CD4-positive, alpha-beta T cell treated with Interleukin-15 for 1 hour (primary cell): ENCODE measurements around the gene DLGAP4.

ENCODE experiments used
- DNase-seq: peaks from one replicate; pipeline ENCODE4 v3.0.0-alpha.2; 2020

Gene DLGAP4

DNA sequence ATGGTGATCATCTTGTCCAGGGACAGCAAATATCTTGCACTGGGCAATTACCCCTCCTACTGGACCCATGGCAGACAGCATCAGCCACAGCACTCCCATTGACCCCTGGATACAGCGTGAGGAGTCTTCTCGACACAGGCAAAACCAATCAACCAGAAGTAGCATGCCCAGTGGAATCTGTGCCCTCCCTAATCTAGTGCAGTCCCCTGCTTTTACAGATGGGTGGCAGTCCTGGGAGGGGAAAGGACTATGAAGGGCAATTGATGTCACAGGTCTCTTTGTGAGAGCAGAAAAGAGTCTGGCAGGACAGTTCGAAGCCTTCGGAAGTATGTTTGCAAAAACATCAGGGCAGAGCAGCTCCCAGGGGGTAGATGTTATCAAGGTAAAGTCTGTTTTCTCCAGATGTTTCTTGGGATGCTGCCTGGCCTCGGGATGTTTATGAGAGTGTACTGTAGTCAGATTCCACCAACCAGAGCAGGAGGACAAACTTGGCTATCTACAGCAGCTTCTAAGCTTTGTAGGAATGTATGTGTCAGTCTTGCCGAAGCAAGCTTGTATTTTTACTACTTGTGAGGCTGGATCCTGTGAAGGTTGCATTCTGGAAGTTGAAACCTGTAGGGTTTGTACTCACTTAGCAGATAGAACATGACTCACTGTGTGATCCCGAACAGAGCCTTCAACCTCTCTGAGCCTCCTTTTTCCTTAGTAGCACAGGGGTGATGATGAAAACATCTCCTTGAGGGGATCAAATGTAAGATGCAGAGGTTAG is 172.2 kb downstream of the DLGAP4 start:
- DNase-seq = no peak

DNA sequence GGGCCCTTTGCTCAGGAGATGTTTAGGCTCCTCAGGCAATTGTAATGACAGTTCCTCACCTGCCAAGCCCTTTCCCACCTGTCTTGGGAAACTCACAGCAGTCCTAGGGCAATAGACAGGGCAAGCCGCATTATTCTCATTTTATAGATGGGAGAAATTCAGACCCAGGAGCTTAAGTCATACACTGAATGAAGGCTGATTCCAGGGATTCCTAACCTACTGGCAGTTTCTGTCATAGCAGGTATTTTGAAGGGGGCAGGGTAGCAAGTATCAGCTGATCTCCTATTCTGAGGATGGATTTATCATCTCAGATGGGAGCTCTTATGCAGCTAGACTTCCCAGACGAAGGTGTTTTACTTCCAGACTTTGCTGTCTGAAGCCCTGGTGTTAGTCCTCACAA is 173.8 kb downstream of the DLGAP4 start:
- no peak for DNase-seq

DNA sequence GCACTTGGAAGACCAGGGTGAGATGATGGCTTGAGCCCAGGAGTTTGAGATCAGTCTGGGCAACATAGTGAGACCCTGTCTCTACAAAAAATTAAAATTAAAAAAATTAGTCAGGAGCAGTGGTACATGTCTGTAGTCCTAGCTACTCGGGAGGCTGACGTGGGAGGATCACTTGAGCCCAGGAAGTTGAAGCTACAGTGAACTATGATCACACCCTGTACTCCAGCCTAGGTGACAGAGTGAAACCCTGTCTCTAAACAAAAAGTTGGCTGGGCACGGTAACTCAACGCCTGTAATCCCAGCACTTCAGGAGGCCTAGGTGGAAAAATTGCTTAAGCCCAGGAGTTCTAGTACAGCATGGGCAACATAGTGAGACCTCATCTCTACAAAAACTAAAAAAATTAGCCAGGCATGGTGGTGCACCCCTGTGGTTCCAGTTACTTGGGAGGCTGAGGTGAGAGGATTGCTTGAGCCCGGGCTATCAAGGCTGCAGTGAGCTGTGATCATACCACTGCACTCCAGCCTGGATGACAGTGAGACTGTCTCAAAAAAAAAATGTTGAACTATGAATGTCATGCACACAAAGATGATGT is 174.4 kb downstream of the DLGAP4 start:
- DNase-seq = no peak

DNA sequence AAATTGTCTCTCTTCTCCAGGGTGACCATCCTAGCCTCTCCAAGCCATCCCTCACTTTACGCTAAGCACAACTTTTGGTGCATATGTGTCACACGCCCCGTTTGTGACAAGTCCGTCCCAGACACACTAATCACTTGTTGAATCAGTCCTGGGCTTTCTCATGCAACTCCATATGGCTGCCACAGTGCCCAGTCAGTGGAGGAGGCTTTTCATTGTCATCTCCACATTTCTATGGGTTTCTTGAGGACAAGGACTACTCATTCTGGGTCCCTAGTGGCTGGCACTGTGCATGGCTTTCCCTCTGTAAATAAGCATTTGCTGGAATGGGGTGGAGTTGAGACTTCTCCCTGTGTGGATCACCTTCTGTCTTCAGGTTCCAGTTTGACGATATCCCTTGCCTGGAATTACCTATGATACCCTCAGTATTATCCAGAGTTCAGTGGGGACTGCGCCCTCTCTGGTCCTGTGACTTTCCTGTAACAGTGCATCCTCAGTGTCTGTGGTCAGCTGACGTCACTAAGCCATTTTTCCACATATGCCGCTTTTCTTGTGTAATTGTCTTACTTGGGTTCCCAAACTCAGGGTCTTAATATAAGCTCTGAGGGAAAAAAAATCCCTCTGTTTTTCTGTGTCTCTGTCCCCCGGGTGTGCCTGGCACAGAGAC is 175.4 kb downstream of the DLGAP4 start:
- no peak for DNase-seq

DNA sequence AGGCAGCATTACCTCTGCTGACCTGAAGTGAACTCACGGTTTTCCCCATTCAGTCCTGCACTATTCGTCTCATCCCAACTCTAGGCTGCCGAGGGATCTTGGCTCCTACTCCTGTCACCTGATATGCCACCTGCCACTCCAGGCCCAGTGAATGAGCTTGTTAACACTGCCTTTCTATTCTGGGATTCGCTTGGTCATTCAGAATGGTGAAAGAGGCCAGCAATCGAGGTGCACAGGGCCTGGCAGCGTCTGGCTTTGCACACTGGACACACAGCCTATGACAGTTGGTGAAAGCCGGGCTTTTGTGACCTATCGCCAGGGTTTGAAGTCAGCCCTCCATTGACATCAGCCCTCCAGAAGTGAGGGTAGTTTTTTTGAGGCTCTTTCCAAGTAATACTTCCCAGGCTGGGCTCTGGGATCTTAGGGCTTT is 175.9 kb downstream of the DLGAP4 start:
- no peak for DNase-seq

DNA sequence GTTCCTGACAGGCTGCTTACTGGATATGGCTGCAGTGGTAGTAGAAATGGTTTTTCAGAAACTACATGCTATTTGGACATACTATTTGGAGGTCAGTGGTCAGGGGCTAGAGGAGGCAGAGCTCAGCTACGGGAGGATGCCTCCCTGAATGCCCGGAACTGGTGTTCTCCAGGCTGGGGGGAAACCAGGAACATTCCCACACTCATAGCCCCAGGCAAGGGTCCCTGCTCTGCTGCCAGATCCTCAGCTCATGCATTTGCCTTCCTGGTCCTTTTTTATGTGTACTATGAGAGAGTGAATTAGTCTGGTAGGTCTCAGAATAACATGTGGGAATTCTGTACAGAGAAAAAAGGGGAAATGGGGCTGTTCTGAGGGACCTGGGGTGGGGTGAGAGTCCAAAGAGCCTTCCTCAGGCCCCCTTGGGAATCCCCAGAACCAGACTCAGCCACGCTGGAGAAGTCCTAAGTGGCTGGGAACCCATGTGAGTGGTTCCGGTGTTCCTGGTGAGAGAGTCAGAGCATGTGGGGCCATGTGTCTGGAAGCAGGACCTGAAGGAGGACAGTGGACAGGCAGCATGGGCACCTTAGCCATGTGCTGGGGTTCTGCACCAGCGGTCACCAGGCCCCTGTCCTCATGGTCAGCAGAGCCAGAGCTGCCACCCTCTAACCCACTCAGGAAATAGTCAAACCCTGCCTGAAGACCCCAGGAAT is 177.2 kb downstream of the DLGAP4 start:
- DNase-seq = no peak

DNA sequence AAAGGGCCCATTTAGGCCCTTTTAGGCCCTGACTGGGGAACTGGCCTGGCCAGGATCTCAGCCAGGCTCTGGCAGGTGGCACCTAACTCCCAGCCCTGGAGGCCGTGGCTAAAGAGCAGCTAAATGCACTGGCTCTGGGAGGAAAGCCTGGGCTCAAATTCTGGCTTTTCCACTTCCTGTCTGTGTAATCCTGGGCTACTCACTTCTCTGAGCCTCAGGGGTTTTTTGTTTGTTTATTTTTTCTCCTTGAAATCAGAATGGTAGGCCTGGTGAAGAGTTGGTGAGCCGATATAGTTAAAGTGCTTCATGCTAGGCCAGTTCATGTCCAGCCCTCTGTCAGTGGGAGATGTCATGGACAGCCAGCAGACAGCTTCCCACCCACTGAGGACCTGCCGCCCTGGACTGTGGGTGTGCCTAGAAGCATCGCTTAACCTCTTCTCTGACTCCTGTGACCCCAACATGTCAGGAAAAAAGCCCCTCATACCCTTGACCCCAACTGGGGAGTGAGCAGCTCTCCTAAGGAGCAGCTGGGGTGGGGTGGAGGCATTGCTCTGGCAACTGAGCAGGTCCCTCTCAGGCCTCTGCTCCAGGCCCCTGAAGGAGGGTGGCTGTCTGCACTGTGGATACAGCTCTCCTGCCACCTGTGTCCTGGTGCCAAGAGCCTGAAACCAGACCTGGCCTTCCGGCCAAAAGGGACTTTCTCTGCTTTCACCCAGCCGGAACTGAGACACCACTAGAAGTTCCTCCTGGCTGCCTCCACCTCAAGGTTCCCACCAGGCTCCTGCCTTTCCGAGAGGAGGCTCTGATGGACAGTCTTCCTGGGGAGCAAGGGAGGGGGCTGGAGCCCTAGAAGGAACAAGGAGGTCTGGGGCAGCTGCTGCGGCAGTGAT is 178.0 kb downstream of the DLGAP4 start:
- DNase-seq = no peak

DNA sequence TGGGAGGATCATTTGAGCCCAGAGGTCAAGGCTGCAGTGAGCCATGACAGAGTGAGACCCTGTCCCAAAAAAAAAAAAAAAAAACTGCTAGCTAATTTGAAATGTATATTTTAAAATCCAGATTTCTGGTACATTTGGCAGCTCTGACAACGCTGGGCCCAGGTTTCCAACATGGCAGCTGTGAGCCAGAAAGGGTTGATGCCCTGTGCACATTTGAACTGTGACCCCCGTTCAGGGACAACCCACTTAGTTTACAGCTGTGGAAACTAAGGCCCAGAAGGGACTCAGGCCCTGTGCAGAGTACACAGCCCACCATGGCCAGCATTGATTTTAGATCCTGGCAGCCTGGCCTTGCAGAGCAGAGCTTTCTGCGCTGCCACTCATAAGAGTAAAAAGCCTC is 179.1 kb downstream of the DLGAP4 start:
- no peak for DNase-seq

DNA sequence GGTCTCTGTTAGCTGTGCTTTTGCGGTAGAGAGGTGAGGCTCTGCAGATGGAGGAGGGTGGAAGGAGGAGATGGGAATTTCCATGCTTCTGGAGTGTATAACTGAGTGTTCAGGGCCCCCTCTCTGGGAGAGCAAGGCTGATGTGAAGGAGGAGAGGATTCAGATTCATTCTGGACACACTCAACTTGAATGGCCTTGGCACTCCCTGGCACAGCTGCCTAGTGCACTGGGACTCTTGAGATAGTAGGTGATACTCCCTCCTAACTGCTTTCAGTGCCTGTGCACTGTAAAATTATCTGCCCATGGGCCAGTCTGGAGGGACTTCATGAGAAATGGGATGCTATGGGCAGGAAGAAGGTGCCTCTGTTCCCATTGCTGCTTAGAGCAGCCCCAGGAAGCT is 180.9 kb downstream of the DLGAP4 start:
- no peak for DNase-seq

DNA sequence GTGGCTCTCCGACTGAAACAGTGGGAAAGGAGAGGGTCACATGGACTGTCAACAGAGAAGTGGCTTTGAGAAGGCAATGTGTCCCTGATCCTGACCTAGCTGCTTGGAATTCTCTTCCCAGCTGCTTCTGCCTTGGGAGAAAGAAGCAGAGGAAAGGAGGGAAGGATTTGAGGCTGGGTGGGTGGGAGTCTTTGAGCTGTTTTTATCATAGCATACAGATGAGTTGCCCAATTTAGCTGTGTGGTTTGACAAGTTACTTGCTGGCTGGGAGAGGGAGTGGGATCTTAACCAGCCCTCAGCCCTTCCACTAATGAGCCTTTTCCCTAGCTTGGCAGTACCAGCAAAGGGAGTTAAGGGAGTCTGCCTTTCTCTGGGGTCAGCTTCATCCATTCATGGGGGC is 184.1 kb downstream of the DLGAP4 start:
- DNase-seq = no peak

DNA sequence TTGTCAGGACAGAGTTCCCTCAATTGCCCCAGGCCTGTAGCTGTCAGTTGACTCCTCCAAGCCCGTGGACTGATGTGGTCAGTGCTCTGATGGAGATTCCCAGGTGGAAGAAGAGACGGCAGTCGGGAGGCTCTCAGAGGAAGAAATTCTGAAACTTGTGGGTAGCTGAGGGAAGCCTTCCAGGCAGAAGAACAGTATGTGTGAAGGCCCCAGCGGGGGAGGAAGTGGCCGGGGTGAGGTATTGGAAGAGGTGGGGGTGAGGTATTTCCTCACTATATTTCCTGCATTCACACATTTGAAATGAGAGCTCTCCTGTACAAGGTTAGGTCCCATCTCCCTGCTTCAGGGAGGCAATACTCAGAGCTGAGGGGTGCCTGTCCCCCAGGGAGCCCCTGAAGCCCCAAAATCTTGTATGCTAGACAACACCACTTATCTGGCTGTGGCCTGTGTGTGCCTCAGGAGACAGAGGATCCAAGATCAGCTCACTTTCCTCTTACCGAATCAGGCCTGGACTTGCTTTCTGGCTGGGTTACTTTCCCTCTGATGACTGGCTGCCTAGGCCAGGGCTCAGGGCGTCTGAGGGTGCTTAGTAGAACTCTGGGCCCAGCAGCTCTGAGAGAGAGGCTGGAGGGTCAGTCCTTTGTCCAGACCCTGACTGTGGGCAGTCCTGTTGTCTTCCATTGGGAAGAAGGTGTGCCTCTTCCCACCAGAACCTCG is 185.9 kb downstream of the DLGAP4 start:
- DNase-seq = peak; percentile 56

DNA sequence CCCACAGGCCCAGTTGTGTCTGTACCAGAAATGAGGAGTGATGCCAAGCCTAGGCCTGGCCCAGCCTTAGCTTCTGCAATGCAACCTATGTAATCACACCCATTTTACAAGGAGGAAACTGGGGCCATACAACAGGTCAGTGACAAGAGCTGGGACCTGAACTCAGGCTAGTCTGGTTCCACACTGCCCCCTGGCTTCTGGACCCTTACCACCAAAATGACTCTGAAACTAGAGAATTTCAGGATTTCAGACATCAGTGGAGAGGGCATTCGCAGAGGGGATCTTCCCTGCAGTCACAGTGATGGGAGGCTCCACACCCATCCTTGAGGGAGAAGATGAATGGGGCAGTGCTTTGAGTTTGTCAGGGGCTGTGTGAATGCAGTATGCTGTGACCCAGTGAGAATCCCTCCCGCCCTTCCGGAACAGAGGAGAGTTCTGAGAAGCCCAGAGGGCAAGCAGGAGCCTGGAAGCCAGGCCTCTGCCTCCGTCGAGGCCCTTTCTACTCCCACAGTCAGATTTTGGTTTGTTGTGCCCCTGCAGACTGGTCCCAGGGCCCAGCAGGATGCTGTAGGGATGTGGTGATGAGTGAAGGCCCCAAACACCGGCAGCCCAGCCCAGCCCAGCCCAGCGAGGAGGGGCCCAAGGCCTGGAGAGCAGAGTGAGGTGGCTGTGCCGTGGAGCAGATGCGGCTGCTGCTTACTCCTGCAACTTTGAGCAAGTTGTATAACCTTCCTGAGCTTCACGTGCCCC is 187.1 kb downstream of the DLGAP4 start:
- no peak for DNase-seq

DNA sequence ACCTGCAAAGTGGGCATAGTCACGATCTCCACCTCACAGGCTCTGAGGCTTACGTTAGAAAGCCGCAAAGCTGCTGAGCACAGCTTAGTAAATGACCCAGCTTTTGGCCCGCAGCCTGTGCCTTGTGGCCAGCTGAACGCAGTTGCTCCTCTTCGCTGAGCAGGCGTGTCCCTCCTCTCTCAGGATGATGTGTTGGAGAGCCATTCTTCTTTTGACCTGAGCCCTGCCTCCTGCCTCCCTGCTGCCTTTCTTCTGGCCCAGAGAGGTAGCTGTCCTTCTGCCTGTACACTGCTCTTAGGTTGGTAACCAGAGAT is 187.6 kb downstream of the DLGAP4 start:
- DNase-seq = no peak

DNA sequence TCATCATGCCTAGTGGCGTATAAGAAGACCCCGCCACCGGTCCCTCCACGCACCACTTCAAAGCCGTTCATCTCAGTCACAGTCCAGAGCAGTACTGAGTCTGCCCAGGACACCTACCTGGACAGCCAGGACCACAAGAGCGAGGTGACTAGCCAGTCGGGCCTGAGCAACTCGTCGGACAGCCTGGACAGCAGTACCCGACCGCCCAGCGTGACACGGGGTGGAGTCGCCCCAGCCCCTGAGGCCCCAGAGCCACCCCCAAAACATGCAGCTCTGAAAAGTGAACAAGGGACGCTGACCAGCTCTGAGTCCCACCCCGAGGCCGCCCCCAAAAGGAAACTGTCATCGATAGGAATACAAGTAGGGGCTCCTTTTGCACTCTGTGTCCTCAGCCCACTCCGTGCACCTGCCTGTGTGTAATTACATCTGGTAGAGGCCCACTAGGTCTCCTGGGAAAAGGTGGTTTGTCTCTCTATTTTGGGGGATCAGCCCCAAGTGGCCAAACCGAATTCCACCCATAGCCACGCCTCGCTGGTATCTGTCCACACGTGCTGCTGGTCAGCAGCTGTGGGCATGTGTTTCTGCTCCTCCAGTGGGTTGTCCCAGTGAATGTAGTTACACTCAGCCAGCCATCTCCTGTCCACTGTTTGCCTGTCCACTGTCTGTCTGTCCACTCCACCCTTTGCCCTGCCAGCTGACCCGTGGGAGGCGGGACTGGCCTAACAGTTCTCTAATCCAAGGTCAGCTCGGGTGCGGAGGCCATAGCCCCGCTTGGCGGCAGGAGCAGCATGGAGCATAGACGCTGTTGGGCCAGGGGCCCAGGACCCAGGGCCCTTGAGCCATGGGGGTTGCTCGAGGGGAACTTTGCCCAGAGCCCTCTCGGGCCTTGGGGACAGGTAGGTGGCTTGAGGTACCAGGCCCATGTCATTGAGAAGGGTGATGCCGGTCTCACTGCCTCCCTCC is 190.8 kb downstream of the DLGAP4 start:
- DNase-seq = no peak

DNA sequence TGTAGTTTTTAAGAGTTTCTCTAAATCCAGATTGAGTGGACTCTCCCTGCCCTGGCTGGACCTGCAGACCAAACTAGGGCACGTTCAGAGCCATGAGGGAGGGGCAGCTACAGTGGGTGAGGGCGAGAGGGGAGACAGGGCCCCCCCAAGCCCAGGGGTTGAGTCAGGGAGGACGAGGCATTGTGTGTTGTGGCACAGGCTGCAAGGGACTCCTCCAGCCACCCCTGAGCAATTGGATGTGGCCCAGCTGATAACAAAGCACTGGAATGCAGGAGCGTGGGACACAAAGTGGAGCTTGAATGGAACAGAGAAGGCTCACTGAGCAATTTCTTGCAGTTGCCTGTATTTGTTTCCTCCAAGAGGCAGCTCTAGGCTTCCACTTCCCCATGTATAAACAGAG is 191.7 kb downstream of the DLGAP4 start:
- DNase-seq = no peak

DNA sequence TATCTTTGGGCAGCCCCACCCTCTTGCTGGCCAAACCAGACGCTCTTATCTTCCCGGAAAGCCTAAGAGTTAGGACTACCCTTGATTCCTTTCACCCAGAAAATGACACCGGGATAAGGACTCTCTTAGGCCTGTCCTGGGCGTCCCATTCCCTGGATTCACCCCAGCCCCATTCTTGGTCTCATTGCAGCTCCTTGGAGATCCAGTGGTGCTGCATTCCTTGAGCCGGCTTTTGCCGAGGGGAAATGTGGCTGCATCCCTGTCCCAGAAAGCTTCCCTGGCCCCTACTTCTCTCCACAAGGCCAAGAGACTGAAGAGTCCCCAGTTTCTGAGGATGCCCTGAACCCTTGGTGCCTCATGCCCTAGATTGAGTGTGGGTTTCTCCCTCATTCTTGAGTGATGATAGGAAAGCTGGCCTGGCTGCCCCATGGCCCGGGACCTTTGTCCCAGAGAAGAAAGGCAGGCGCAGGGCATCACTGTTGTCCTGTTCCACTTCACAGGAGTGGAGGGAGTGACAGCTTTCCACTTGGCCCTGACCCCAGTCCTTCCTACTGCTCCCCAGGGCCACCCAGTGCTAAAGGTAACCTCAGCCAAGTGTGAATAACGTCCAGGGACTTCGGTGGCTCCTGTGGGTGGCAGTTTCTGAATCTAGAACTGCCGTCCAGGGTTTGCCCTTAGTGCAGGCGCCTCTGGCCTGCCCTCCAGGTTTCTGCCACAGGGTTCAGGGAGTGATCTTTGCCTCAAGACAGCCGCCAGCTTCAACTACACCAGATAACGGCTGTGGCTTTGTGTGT is 192.4 kb downstream of the DLGAP4 start:
- no peak for DNase-seq

DNA sequence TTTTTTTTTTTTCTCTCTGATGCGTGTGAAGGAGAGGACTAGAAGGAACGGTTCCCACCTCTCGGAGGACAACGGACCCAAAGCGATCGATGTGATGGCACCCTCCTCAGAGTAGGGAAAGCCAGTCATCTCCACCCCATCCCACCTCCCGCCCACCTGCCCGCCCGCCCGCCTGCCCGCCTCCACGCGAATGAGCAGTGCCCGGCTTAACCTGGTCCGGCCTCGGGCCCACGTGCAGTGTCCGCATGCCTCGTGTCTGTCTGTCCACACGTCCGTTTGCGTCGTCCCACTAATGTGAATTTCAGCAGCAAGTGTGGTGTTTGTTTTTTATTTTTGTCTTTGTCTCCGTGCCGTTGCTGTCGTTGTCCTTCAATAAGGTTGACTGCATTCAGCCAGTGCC is 193.1 kb downstream of the DLGAP4 start:
- DNase-seq = no peak

DNA sequence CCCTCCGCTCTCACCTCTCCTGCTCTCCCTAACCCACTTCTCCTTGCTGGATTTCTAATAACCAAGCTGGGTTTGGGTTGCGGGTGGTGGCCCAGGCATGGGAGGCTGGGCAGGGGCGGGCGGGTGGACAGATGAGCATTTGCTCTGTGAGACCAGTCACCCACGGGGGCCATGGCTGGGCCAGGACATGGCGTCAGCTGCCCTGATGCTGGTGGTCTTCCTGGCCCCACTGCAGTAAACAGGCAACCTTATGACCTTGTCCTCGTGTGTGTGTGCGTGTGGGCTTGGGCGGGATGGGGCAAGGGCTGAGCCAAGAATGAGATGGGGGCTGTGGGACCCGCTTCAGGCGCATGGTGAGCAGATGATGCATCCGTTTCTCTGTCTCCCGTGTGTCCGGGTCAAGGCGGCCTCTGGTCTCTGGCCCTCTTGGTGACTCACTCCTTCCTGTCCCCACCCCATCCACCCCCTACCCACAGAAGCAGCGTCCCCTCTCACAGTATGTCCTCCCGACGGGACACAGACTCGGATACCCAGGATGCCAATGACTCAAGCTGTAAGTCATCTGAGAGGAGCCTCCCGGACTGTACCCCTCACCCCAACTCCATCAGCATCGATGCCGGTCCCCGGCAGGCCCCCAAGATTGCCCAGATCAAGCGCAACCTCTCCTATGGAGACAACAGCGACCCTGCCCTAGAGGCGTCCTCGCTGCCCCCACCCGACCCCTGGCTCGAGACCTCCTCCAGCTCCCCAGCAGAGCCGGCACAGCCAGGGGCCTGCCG is 193.8 kb downstream of the DLGAP4 start:
- DNase-seq = no peak
